ENCODE data around the gene XIAP.

The XIAP gene

GRCh38 chrX:123962794-123963373 lies 103.0 kb downstream of the XIAP start:
- peak; percentile 30; the same call in 1 of the 2 replicates for TF ChIP-seq POLR2AphosphoS5 (IDR thresholded peaks at IDR 0.05; ENCODE audit: low read depth, low read length)
- peak; percentile 88; the same call in 1 of the 2 replicates for TF ChIP-seq TAF1 (IDR thresholded peaks at IDR 0.05; ENCODE audit: borderline replicate concordance, insufficient read depth, low read length)
- TF ChIP-seq REST (IDR thresholded peaks at IDR 0.05; ENCODE audit: insufficient read depth in 1 of 2, low read depth in 2 of 2, low read length in 2 of 2): no peak
- peak; percentile 33 for TF ChIP-seq FOXP2 (optimal IDR thresholded peaks at IDR 0.05; ENCODE audit: borderline replicate concordance, extremely low read depth, extremely low read length, insufficient read depth)
- TF ChIP-seq SIN3A (IDR thresholded peaks at IDR 0.05; ENCODE audit: borderline replicate concordance, insufficient read depth, low read length): peak; percentile 82; the same call in 1 of the 2 replicates
